ENCODE data around the gene CPNE8. TPM values are rescaled to one million over a fixed set of nuclear protein-coding genes. Genes with fewer than 3 reads are reported as not detected.

Gene CPNE8
- total RNA-seq, 4 donors from 2014 or later = 3.8 to 7.0 (median 4.6) TPM

- DNase-seq (no peak), ATAC-seq (no peak)
- no peak overlapping the region for H3K4me3 ChIP-seq
- no peak overlapping the region for H3K27ac ChIP-seq
- no peaks in the 10 kb centered on the region for H3K27me3 ChIP-seq
- TF ChIP-seq POLR2A (IDR thresholded peaks at IDR 0.05) (no peak), CTCF (IDR thresholded peaks at IDR 0.05 in 4 of 5, conservative IDR thresholded peaks at IDR 0.05 in 1 of 5) (no peak)
- no peaks in the 10 kb centered on the region for H3K36me3 ChIP-seq
- H3K9me3 ChIP-seq = no peaks in the 10 kb centered on the region
- in situ Hi-C loops (cut with MboI; ENCODE audit: low sequenced_read_pairs in 4 of 4) = no loop called here
- H3K4me1 ChIP-seq = no peaks in the 10 kb centered on the region
- intact Hi-C loops (cut with DNase I; ENCODE audit: low total_unique reads) = no loop called here
These were observed 267.0 kb downstream of the CPNE8 start for GRCh38 chr12:38638401-38638800.

GRCh38 chr12:38633511-38633910 is 271.9 kb downstream of the CPNE8 start:
- TF ChIP-seq POLR2A (IDR thresholded peaks at IDR 0.05) (no peak), CTCF (IDR thresholded peaks at IDR 0.05 in 4 of 5, conservative IDR thresholded peaks at IDR 0.05 in 1 of 5) (no peak)
- Histone ChIP-seq H3K36me3 (no peaks in the 10 kb centered on the region), H3K9me3 (no peaks in the 10 kb centered on the region), H3K27ac (no peak overlapping the region), H3K4me1 (no peaks in the 10 kb centered on the region), H3K4me3 (no peak overlapping the region), H3K27me3 (no peaks in the 10 kb centered on the region)
- ATAC-seq = no peak
- DNase-seq = no peak
- intact Hi-C loops (cut with DNase I; ENCODE audit: low total_unique reads) = no loop called here
- in situ Hi-C loops (cut with MboI; ENCODE audit: low sequenced_read_pairs in 4 of 4) = no loop called here

GRCh38 chr12:38629064-38629463 is 276.3 kb downstream of the CPNE8 start:
- Histone ChIP-seq H3K9me3 (no peaks in the 10 kb centered on the region), H3K36me3 (no peaks in the 10 kb centered on the region), H3K27me3 (no peaks in the 10 kb centered on the region), H3K4me1 (no peaks in the 10 kb centered on the region), H3K27ac (no peak overlapping the region), H3K4me3 (no peak overlapping the region)
- intact Hi-C loops (cut with DNase I; ENCODE audit: low total_unique reads) (no loop called here), in situ Hi-C loops (cut with MboI; ENCODE audit: low sequenced_read_pairs in 4 of 4) (no loop called here)
- TF ChIP-seq POLR2A (IDR thresholded peaks at IDR 0.05) (no peak), CTCF (IDR thresholded peaks at IDR 0.05 in 4 of 5, conservative IDR thresholded peaks at IDR 0.05 in 1 of 5) (no peak)
- DNase-seq (no peak), ATAC-seq (no peak)

GRCh38 chr12:38628288-38628687 is 277.1 kb downstream of the CPNE8 start:
- in situ Hi-C loops (cut with MboI; ENCODE audit: low sequenced_read_pairs in 4 of 4) = no loop called here
- Histone ChIP-seq H3K36me3 (no peaks in the 10 kb centered on the region), H3K27me3 (no peaks in the 10 kb centered on the region), H3K4me3 (no peak overlapping the region), H3K9me3 (no peaks in the 10 kb centered on the region), H3K4me1 (no peaks in the 10 kb centered on the region), H3K27ac (no peak overlapping the region)
- DNase-seq (no peak), ATAC-seq (no peak)
- TF ChIP-seq CTCF (IDR thresholded peaks at IDR 0.05 in 4 of 5, conservative IDR thresholded peaks at IDR 0.05 in 1 of 5) (no peak), POLR2A (IDR thresholded peaks at IDR 0.05) (no peak)
- intact Hi-C loops (cut with DNase I; ENCODE audit: low total_unique reads) = no loop called here

GRCh38 chr12:38625306-38625705 is 280.1 kb downstream of the CPNE8 start:
- Histone ChIP-seq H3K9me3 (no peaks in the 10 kb centered on the region), H3K36me3 (no peaks in the 10 kb centered on the region), H3K4me3 (no peak overlapping the region), H3K4me1 (no peaks in the 10 kb centered on the region), H3K27me3 (no peaks in the 10 kb centered on the region), H3K27ac (no peak overlapping the region)
- DNase-seq = no peak
- TF ChIP-seq POLR2A (IDR thresholded peaks at IDR 0.05) (no peak), CTCF (IDR thresholded peaks at IDR 0.05 in 4 of 5, conservative IDR thresholded peaks at IDR 0.05 in 1 of 5) (no peak)
- no peak for ATAC-seq
- intact Hi-C loops (cut with DNase I; ENCODE audit: low total_unique reads) (no loop called here), in situ Hi-C loops (cut with MboI; ENCODE audit: low sequenced_read_pairs in 4 of 4) (no loop called here)
